Gastrocnemius medialis (tissue), 4 donors: ENCODE measurements around the gene N4BP2L1. TPM values are rescaled to one million over a fixed set of nuclear protein-coding genes. Genes with fewer than 3 reads are reported as not detected.

Experiments
- ATAC-seq, 2 donors: fragments of 150-250 bp; one replicate each; pipeline ENCODE4 v1.9.1; 2016
- DNase-seq, 2 donors: peaks; one replicate each; pipeline ENCODE4 v3.0.0-alpha.2; 2019
- H3K27ac ChIP-seq, 4 donors: fragments of 200-600 bp; sonication (generic); 1 replicate in 1 of 4; 2 replicates in 3 of 4; pipeline ENCODE4 v1.5.1; 2016 to 2018; ENCODE audit warnings: mild to moderate bottlenecking in 2 of 4, moderate library complexity in 1 of 4
- H3K27me3 ChIP-seq, 3 donors: fragments of 200-600 bp; sonication (generic) in 2 of 3; 1 replicate in 1 of 3; 2 replicates in 2 of 3; pipeline versions ENCODE4 v1.5.1 to v1.6.0; 2016 to 2019; ENCODE audit warnings: mild to moderate bottlenecking in 1 of 3, moderate library complexity in 1 of 3
- H3K36me3 ChIP-seq, 2 donors: fragments of 200-600 bp; sonication (generic) in 1 of 2; one replicate each; pipeline ENCODE4 v1.5.1; 2017 to 2018
- H3K4me1 ChIP-seq, 2 donors: fragments of 200-600 bp; sonication (generic) in 1 of 2; one replicate each; pipeline ENCODE4 v1.5.1; 2016 to 2017; ENCODE audit warnings: mild to moderate bottlenecking in 2 of 2
- H3K4me3 ChIP-seq, 4 donors: fragments of 200-600 bp; sonication (generic) in 3 of 4; 1 replicate in 1 of 4; 2 replicates in 3 of 4; pipeline ENCODE4 v1.5.1; 2016 to 2019; ENCODE audit warnings: mild to moderate bottlenecking in 2 of 4
- H3K9me3 ChIP-seq, 3 donors: fragments of 200-600 bp; sonication (generic) in 2 of 3; 1 replicate in 1 of 3; 2 replicates in 2 of 3; pipeline ENCODE4 v1.5.1; 2016 to 2019
- CTCF ChIP-seq, 5 experiments: fragments of 450-650 bp in 3 of 5; fragments of 200-600 bp in 2 of 5; sonication (generic) in 2 of 5; IDR thresholded peaks in 4 of 5; conservative IDR thresholded peaks in 1 of 5; 1 replicate in 4 of 5; 2 replicates in 1 of 5; pipeline ENCODE4 v1.5.1; 2016 to 2019; ENCODE audit warnings: antibody characterized with exemption in 5 of 5, mild to moderate bottlenecking in 3 of 5, moderate library complexity in 3 of 5
- POLR2A ChIP-seq, 2 donors: fragments of 450-650 bp; IDR thresholded peaks; one replicate each; pipeline ENCODE4 v1.6.1; 2017; ENCODE audit warnings: antibody characterized with exemption in 2 of 2, mild to moderate bottlenecking in 2 of 2, moderate library complexity in 2 of 2
- in situ Hi-C, 4 donors: fragments of 200-750 bp; cut with MboI; loops; one replicate each; pipeline versions ENCODE4 v1.15.0 to v1.8.0; 2017; ENCODE audit warnings: low sequenced_read_pairs in 4 of 4
- intact Hi-C: fragments of 100-400 bp; cut with DNase I; formaldehyde crosslinking; loops from one replicate; pipeline ENCODE4 v1.15.1; 2023; ENCODE audit warnings: low total_unique reads
- total RNA-seq, 4 donors: library from RNA; depleted of rRNA; stranded (reverse); fragments of >200 nt; gene quantifications; one replicate each; pipeline versions ENCODE4 v1.1.0 to v1.2.3, GENCODE V29; 2016

The N4BP2L1 gene
- total RNA-seq, 4 donors from 2014 or later: 6.5 to 10.0 (median 7.2) TPM

GRCh38 chr13:32385410-32385809 is 42.5 kb downstream of the N4BP2L1 start:
- Histone ChIP-seq H3K9me3 (no peaks in the 10 kb centered on the region), H3K4me1 (no peaks in the 10 kb centered on the region), H3K36me3 (no peaks in the 10 kb centered on the region), H3K27me3 (no peaks in the 10 kb centered on the region), H3K27ac (no peak overlapping the region), H3K4me3 (no peak overlapping the region)
- ATAC-seq (no peak), DNase-seq (no peak)
- intact Hi-C loops: no loop called here
- in situ Hi-C loops: loop anchor here in 2 of 4 donors (10.0 kb wide), 2 partner anchors 189 to 199 kb away; partner anchors contain the start of gene PDS5B (in 1 of the 2)
- TF ChIP-seq CTCF (IDR thresholded peaks at IDR 0.05 in 4 of 5, conservative IDR thresholded peaks at IDR 0.05 in 1 of 5): no peak

- Histone ChIP-seq H3K9me3 (no peaks in the 10 kb centered on the region), H3K27ac (no peak overlapping the region), H3K4me3 (no peak overlapping the region), H3K4me1 (no peaks in the 10 kb centered on the region), H3K36me3 (no peaks in the 10 kb centered on the region), H3K27me3 (no peaks in the 10 kb centered on the region)
- TF ChIP-seq POLR2A (IDR thresholded peaks at IDR 0.05) (no peak), CTCF (IDR thresholded peaks at IDR 0.05 in 4 of 5, conservative IDR thresholded peaks at IDR 0.05 in 1 of 5) (no peak)
- no peak for ATAC-seq
- in situ Hi-C loops: loop anchor here in 3 of 4 donors (5.0 to 10.0 kb wide), 3 partner anchors 190 to 200 kb away; partner anchors contain the start of gene PDS5B (in 1 of the 3)
- intact Hi-C loops: no loop called here
- DNase-seq: no peak
Measured at GRCh38 chr13:32384702-32385101, 43.2 kb downstream of the N4BP2L1 start.

- no peak overlapping the region for H3K27ac ChIP-seq
- H3K27me3 ChIP-seq: no peaks in the 10 kb centered on the region
- H3K36me3 ChIP-seq: no peaks in the 10 kb centered on the region
- intact Hi-C loops (no loop called here), in situ Hi-C loops (loop anchor here in 3 of 4 donors (5.0 to 10.0 kb wide), 3 partner anchors 191 to 201 kb away; partner anchors contain the start of gene PDS5B (in 1 of the 3))
- no peak for TF ChIP-seq CTCF (IDR thresholded peaks at IDR 0.05 in 4 of 5, conservative IDR thresholded peaks at IDR 0.05 in 1 of 5)
- no peak for TF ChIP-seq POLR2A (IDR thresholded peaks at IDR 0.05)
- ATAC-seq (no peak), DNase-seq (no peak)
- H3K9me3 ChIP-seq: no peaks in the 10 kb centered on the region
- H3K4me3 ChIP-seq: no peak overlapping the region
- H3K4me1 ChIP-seq: no peaks in the 10 kb centered on the region
Measured at GRCh38 chr13:32383836-32384618, 43.9 kb downstream of the N4BP2L1 start.

- TF ChIP-seq POLR2A (IDR thresholded peaks at IDR 0.05): no peak
- peak in 4 of 5 experiments; percentile 19 to 53 (median 37) for TF ChIP-seq CTCF (IDR thresholded peaks at IDR 0.05 in 4 of 5, conservative IDR thresholded peaks at IDR 0.05 in 1 of 5)
- ATAC-seq (peak; percentile 39 to 45), DNase-seq (no peak)
- Histone ChIP-seq H3K4me3 (no peak overlapping the region), H3K4me1 (no peaks in the 10 kb centered on the region), H3K36me3 (no peaks in the 10 kb centered on the region), H3K27ac (no peak overlapping the region), H3K27me3 (no peaks in the 10 kb centered on the region), H3K9me3 (no peaks in the 10 kb centered on the region)
- intact Hi-C loops (loop anchor here (1.0 kb wide), 1 partner anchor 200 kb away; no protein-coding TSS in a partner anchor), in situ Hi-C loops (loop anchor here in 3 of 4 donors (5.0 to 10.0 kb wide), 3 partner anchors 193 to 203 kb away; partner anchors contain the start of gene PDS5B (in 1 of the 3))
Measured at GRCh38 chr13:32381539-32381938, 46.4 kb downstream of the N4BP2L1 start.
